IMR-90 (cell line): Measurements from ENCODE around the gene GPR153. TPM values are rescaled to one million over a fixed set of nuclear protein-coding genes. Genes with fewer than 3 reads are reported as not detected.

Experiments used
- ATAC-seq: fragments of 200-7000 bp; cut with Tn5 transposase; 2 replicates; pipeline ENCODE4 v1.9.1; 2020; ENCODE audit warnings: low read depth, mild to moderate bottlenecking, moderate library complexity
- BruUV-seq: library from RNA; stranded (reverse); fragments of 400-500 nt; replicated peaks from 2 replicates; lab custom pipeline; 2021; lab: Mats Ljungman, UMichigan
- CTCF ChIA-PET: fragments of 300-600 bp; formaldehyde crosslinking; extraction: SDS; loops from one replicate; lab custom pipeline; 2021; ENCODE audit warnings: antibody characterized with exemption; lab: Yijun Ruan, JAX
- POLR2A ChIA-PET: fragments of 300-600 bp; sonication (Branson Sonifier 250); formaldehyde crosslinking; loops from one replicate; lab custom pipeline; 2022; ENCODE audit warnings: antibody characterized with exemption; ENCODE audit not compliant: unreplicated experiment; lab: Charles Lee
- DNase-seq: peaks from one replicate; pipeline ENCODE4 v3.0.0; 2013
- H2AFZ ChIP-seq: replicated peaks from 2 replicates; pipeline ENCODE3; 2013; ENCODE audit warnings: low read length, mild to moderate bottlenecking; ENCODE audit not compliant: poor library complexity
- H2AK5ac ChIP-seq: 2 replicates; pipeline ENCODE4 v1.6.1; 2013; ENCODE audit warnings: low read depth, low read length, inconsistent platforms
- H2AK9ac ChIP-seq: replicated peaks from 2 replicates; pipeline ENCODE3; 2013; ENCODE audit warnings: mild to moderate bottlenecking, low read depth, low read length, moderate library complexity; ENCODE audit not compliant: poor library complexity
- H2BK120ac ChIP-seq: 2 replicates; pipeline ENCODE4 v1.6.1; 2013; ENCODE audit warnings: low read depth, low read length, inconsistent platforms
- H2BK15ac ChIP-seq: 3 replicates; pipeline ENCODE4 v1.6.1; 2013; ENCODE audit warnings: low read depth, low read length, inconsistent platforms
- H2BK20ac ChIP-seq: 2 replicates; pipeline ENCODE4 v1.6.1; 2013; ENCODE audit warnings: low read depth, mild to moderate bottlenecking, inconsistent platforms, low read length, moderate library complexity
- H2BK5ac ChIP-seq: 2 replicates; pipeline ENCODE4 v1.6.1; 2013; ENCODE audit warnings: mild to moderate bottlenecking, low read depth, low read length, inconsistent platforms; ENCODE audit not compliant: poor library complexity, severe bottlenecking
- H3K14ac ChIP-seq: replicated peaks from 2 replicates; pipeline ENCODE4 v1.6.1; 2013; ENCODE audit warnings: low read depth, low read length, inconsistent platforms
- H3K18ac ChIP-seq: 2 replicates; pipeline ENCODE4 v1.6.1; 2013; ENCODE audit warnings: low read depth, low read length, control low read depth
- H3K23ac ChIP-seq: 2 replicates; pipeline ENCODE4 v1.6.1; 2013; ENCODE audit warnings: low read depth, low read length, inconsistent platforms
- H3K27ac ChIP-seq: 2 replicates; pipeline ENCODE4 v1.5.1; 2013; ENCODE audit warnings: mild to moderate bottlenecking, control low read depth, low read length; ENCODE audit not compliant: insufficient read depth
- H3K27me3 ChIP-seq: 2 replicates; pipeline ENCODE4 v1.6.1; 2013; ENCODE audit warnings: low read length; ENCODE audit not compliant: control insufficient read depth, insufficient read depth
- H3K36me3 ChIP-seq: 2 replicates; pipeline ENCODE4 v1.6.1; 2013; ENCODE audit warnings: low read length, mixed read lengths; ENCODE audit not compliant: control insufficient read depth, insufficient read depth
- H3K4ac ChIP-seq: 2 replicates; pipeline ENCODE4 v1.6.1; 2013; ENCODE audit warnings: low read depth, low read length, inconsistent platforms
- H3K4me1 ChIP-seq: 2 replicates; pipeline ENCODE4 v1.6.1; 2013; ENCODE audit warnings: low read length, mixed read lengths; ENCODE audit not compliant: control insufficient read depth, insufficient read depth
- H3K4me2 ChIP-seq: 2 replicates; pipeline ENCODE4 v1.6.1; 2013; ENCODE audit warnings: low read depth, mild to moderate bottlenecking, control low read depth, low read length, moderate library complexity
- H3K4me3 ChIP-seq: 2 replicates; pipeline ENCODE4 v1.5.1; 2013; ENCODE audit warnings: low read depth, mild to moderate bottlenecking, control low read depth, low read length, moderate library complexity; ENCODE audit not compliant: insufficient read depth
- H3K56ac ChIP-seq: 2 replicates; pipeline ENCODE4 v1.6.1; 2013; ENCODE audit warnings: low read length, inconsistent platforms; ENCODE audit not compliant: insufficient read depth; ENCODE audit errors: extremely low read depth
- H3K79me1 ChIP-seq, 2 experiments: 2 replicates each; pipeline ENCODE4 v1.6.1; 2013; ENCODE audit warnings: low read length in 2 of 2, inconsistent platforms in 1 of 2, low read depth in 1 of 2
- H3K9ac ChIP-seq: 2 replicates; pipeline ENCODE4 v1.6.1; 2013; ENCODE audit warnings: low read depth, low read length, control low read depth
- H3K9me1 ChIP-seq: 2 replicates; pipeline ENCODE4 v1.6.1; 2013; ENCODE audit warnings: low read length, inconsistent platforms; ENCODE audit not compliant: insufficient read depth
- H3K9me3 ChIP-seq: 2 replicates; pipeline ENCODE4 v1.6.1; 2013; ENCODE audit warnings: low read length; ENCODE audit not compliant: control insufficient read depth, insufficient read depth
- H4K20me1 ChIP-seq: 2 replicates; pipeline ENCODE4 v1.6.1; 2013; ENCODE audit warnings: low read length, inconsistent platforms; ENCODE audit not compliant: insufficient read depth
- H4K5ac ChIP-seq: 2 replicates; pipeline ENCODE4 v1.6.1; 2013; ENCODE audit warnings: mild to moderate bottlenecking, low read depth, low read length, control low read depth
- H4K8ac ChIP-seq, 2 experiments: 2 replicates each; pipeline ENCODE4 v1.6.1; 2013; ENCODE audit warnings: low read depth in 2 of 2, low read length in 2 of 2, control low read depth in 1 of 2, inconsistent platforms in 1 of 2
- H4K91ac ChIP-seq: 2 replicates; pipeline ENCODE4 v1.6.1; 2013; ENCODE audit warnings: low read depth, low read length, inconsistent platforms; ENCODE audit not compliant: insufficient read depth
- BHLHE40 ChIP-seq: fragments of 150-350 bp; IDR thresholded peaks from 2 replicates; pipeline ENCODE4 v1.6.1; 2016; ENCODE audit warnings: mild to moderate bottlenecking, low read depth, low read length
- CEBPB ChIP-seq: IDR thresholded peaks from 2 replicates; pipeline ENCODE4 v1.6.1; 2012; ENCODE audit warnings: low read depth, low read length, improper control_type of control experiment
- CTCF ChIP-seq: conservative IDR thresholded peaks from 2 replicates; pipeline ENCODE4 v1.5.1; 2012; ENCODE audit warnings: mild to moderate bottlenecking, low read depth, low read length, improper control_type of control experiment
- ELK1 ChIP-seq: fragments of 150-350 bp; IDR thresholded peaks from 2 replicates; pipeline ENCODE4 v1.6.1; 2016; ENCODE audit warnings: low read depth, mild to moderate bottlenecking, low read length, moderate library complexity, borderline replicate concordance
- FOS ChIP-seq: fragments of 150-350 bp; IDR thresholded peaks from 2 replicates; pipeline ENCODE4 v1.6.1; 2016; ENCODE audit warnings: low read depth, low read length
- MAZ ChIP-seq: IDR thresholded peaks from 2 replicates; pipeline ENCODE4 v1.6.1; 2012; ENCODE audit warnings: low read depth, mild to moderate bottlenecking, low read length, improper control_type of control experiment, moderate library complexity, borderline replicate concordance
- MXI1 ChIP-seq: IDR thresholded peaks from 2 replicates; pipeline ENCODE4 v1.6.1; 2012; ENCODE audit warnings: low read depth, mild to moderate bottlenecking, low read length, moderate library complexity, borderline replicate concordance
- NFE2L2 ChIP-seq: fragments of 150-350 bp; IDR thresholded peaks from 2 replicates; pipeline ENCODE4 v1.6.1; 2016; ENCODE audit warnings: low read depth, mild to moderate bottlenecking, low read length
- POLR2A ChIP-seq: IDR thresholded peaks from 2 replicates; pipeline ENCODE4 v1.6.1; 2012; ENCODE audit warnings: mild to moderate bottlenecking, low read depth, low read length
- RAD21 ChIP-seq: IDR thresholded peaks from 2 replicates; pipeline ENCODE4 v1.6.1; 2012; ENCODE audit warnings: low read length, improper control_type of control experiment
- RCOR1 ChIP-seq: IDR thresholded peaks from 2 replicates; pipeline ENCODE4 v1.6.1; 2012; ENCODE audit warnings: mild to moderate bottlenecking, low read length, improper control_type of control experiment; ENCODE audit not compliant: insufficient replicate concordance
- RFX5 ChIP-seq: IDR thresholded peaks from 2 replicates; pipeline ENCODE4 v1.8.0; 2012; ENCODE audit warnings: low read depth, mild to moderate bottlenecking, low read length, moderate library complexity
- SMC3 ChIP-seq: fragments of 150-350 bp; IDR thresholded peaks from 2 replicates; pipeline ENCODE4 v1.6.1; 2016; ENCODE audit warnings: low read depth, mild to moderate bottlenecking, antibody characterized with exemption, low read length, moderate library complexity
- USF2 ChIP-seq: fragments of 150-350 bp; IDR thresholded peaks from 2 replicates; pipeline ENCODE4 v1.6.1; 2017; ENCODE audit warnings: mild to moderate bottlenecking, antibody characterized with exemption, low read length, low read depth
- WGBS, 2 experiments: methylation state at CpG; one replicate each; pipeline versions ENCODE4 v1.1.5 to v1.1.7; 2013; ENCODE audit warnings: missing lambda C conversion rate in 2 of 2; ENCODE audit not compliant: insufficient read length in 1 of 2; ENCODE audit errors: extremely low coverage in 2 of 2; 5-methylcytosine and 5-hydroxymethylcytosine counted together
- dilution Hi-C: fragments of 300-500 bp; cut with HindIII; formaldehyde crosslinking; loops from one replicate; pipeline ENCODE4 v1.14.3; 2018; ENCODE audit warnings: low sequenced_read_pairs; ENCODE audit not compliant: unreplicated experiment
- in situ Hi-C: fragments of 300-500 bp; cut with MboI; formaldehyde crosslinking; loops from 3 replicates; pipeline ENCODE4 v1.14.3; 2019; ENCODE audit warnings: low sequenced_read_pairs, inconsistent platforms, mixed read lengths
- intact Hi-C: fragments of 100-400 bp; cut with micrococcal nuclease; formaldehyde crosslinking; loops from 2 replicates; pipeline ENCODE4 v1.10.0; 2022
- polyA plus RNA-seq, 3 experiments: library from polyadenylated mRNA; depleted of rRNA; stranded (reverse); fragments of >200 nt; gene quantifications; 2 replicates each; pipeline ENCODE4 v1.2.3, GENCODE V29; 2012; ENCODE audit warnings: low replicate concordance in 1 of 3
- total RNA-seq: library from RNA; depleted of rRNA; stranded (reverse); fragments of >200 nt; gene quantifications from 2 replicates; pipeline ENCODE4 v1.2.3, GENCODE V29; 2012

The GPR153 gene
- total and polyA plus RNA-seq, 2 of the 4 experiments (the other 2 are of a cell fraction) = 1.8 to 5.2 TPM

GRCh38 chr1:6235296-6235677 is 25.6 kb downstream of the GPR153 start:
- in situ Hi-C loops (no loop called here), dilution Hi-C loops (no loop called here), intact Hi-C loops (loop anchor here (2.0 kb wide), 1 partner anchor 36 kb away; the partner anchor contains the start of gene RPL22)
- peak overlapping the region; percentile 81 for H3K9ac ChIP-seq
- CTCF ChIA-PET = interaction anchor here (0.6 to 1.7 kb wide), 3 partner anchors 9 to 11 kb away, joined by 3 to 5 read pairs (median 4); no protein-coding TSS in a partner anchor
- H3K23ac ChIP-seq = peak overlapping the region; percentile 83; the same call in 1 of the 2 replicates
- H2BK5ac ChIP-seq = no peak overlapping the region
- ATAC-seq = no peak; the same call in 1 of the 2 replicates
- H4K8ac ChIP-seq = peak overlapping the region; percentile 20 to 93; a peak in 2 of 4 replicates
- peak overlapping the region; percentile 43; the same call in 1 of the 2 replicates for H3K4ac ChIP-seq
- peak overlapping the region; percentile 97 for H2AFZ ChIP-seq
- H3K18ac ChIP-seq = no peak overlapping the region
- no peak overlapping the region for H3K14ac ChIP-seq
- H3K9me3 ChIP-seq = no peaks in the 10 kb centered on the region
- peaks cover 4% of the 10 kb centered on the region; the same call in 1 of the 2 replicates for H3K4me1 ChIP-seq
- H3K9me1 ChIP-seq = no peaks in the 10 kb centered on the region; the same call in 1 of the 2 replicates
- no peak overlapping the region for H2BK20ac ChIP-seq
- no peak for DNase-seq
- peak overlapping the region; percentile 36 for H2AK5ac ChIP-seq
- peaks cover 12% of the 10 kb centered on the region for H3K27me3 ChIP-seq
- peak overlapping the region; percentile 55; the same call in 1 of the 2 replicates for H3K56ac ChIP-seq
- H2BK15ac ChIP-seq = no peak overlapping the region
- H3K36me3 ChIP-seq = peaks cover 16% of the 10 kb centered on the region
- peaks cover 29 to 31% of the 10 kb centered on the region in 2 experiments for H3K79me1 ChIP-seq
- TF ChIP-seq SMC3 (no peak), POLR2A (no peak), RFX5 (no peak), ELK1 (no peak), USF2 (no peak), RCOR1 (no peak), CEBPB (no peak), RAD21 (no peak), FOS (no peak), MAZ (no peak), MXI1 (no peak), NFE2L2 (no peak), BHLHE40 (no peak), CTCF (no peak)
- H2AK9ac ChIP-seq = peak overlapping the region; percentile 47
- H4K91ac ChIP-seq = no peak overlapping the region; the same call in 1 of the 2 replicates
- no CpG with 5 or more reads among the region's 30 CpGs for WGBS, 2 experiments
- peak overlapping the region; percentile 100 for H3K4me2 ChIP-seq
- H4K20me1 ChIP-seq = peaks cover 4% of the 10 kb centered on the region; the same call in 1 of the 2 replicates
- H3K4me3 ChIP-seq = peak overlapping the region; percentile 98
- POLR2A ChIA-PET = no interaction called here
- no TSS peak for BruUV-seq
- H4K5ac ChIP-seq = no peak overlapping the region
- H3K27ac ChIP-seq = peak overlapping the region; percentile 50; the same call in 1 of the 2 replicates
- no peak overlapping the region for H2BK120ac ChIP-seq
